ENCODE results near the gene ENSA.

ENSA gene

DNA sequence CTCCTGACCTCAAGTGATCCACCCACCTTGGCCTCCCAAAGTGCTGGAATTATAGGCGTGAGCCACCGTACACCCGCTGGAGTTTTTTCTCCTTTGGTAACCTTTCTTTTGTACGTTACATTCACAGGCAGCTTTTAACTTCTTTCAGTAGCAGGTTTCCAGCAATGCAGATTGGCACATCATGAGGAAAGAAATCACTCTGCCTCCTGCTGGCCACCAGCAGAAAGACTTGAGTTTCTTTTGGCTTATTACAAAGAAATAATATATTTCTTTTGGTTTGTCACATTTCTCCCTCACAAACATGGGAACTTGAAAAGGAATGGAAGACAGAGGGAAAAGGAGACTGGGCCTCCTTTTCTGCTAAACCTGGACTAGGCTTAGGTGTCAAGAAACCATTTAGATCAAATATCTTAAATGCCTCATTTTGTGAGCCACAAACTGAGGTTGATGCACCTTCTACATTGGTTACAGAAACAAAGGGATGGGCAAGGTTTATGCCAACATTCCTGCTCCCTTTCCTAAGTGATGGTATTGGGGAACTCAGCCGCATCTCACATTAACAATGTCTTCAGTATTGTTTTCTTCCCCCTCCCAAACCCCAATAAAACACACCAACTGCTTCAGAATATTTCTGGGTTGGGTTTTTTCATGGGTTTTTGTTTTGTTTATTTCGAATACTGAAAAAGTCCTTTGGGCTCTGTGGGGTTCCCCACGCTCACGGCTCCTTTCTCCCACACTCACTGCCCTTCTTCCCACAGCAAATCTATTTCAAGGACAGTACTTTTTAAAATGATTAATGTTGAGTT lies 7.7 kb downstream of the ENSA start:
- Histone ChIP-seq H2AFZ (no peak overlapping the region), H3K9me3 (ENCODE audit: control insufficient read depth, low read length) (no peaks in the 10 kb centered on the region), H3K9ac (no peak overlapping the region), H3K4me2 (ENCODE audit: low read length) (no peak overlapping the region), H3K27ac (peak overlapping the region; percentile 36), H3K27me3 (ENCODE audit: control insufficient read depth, insufficient read depth, low read length) (no peaks in the 10 kb centered on the region), H3K36me3 (ENCODE audit: control insufficient read depth, insufficient read depth, low read length) (no peaks in the 10 kb centered on the region), H3K4me3 (ENCODE audit: low read depth, low read length) (no peak overlapping the region), H3K79me2 (peaks cover 2% of the 10 kb centered on the region), H3K4me1 (no peaks in the 10 kb centered on the region)
- TF ChIP-seq, protein P1, sequence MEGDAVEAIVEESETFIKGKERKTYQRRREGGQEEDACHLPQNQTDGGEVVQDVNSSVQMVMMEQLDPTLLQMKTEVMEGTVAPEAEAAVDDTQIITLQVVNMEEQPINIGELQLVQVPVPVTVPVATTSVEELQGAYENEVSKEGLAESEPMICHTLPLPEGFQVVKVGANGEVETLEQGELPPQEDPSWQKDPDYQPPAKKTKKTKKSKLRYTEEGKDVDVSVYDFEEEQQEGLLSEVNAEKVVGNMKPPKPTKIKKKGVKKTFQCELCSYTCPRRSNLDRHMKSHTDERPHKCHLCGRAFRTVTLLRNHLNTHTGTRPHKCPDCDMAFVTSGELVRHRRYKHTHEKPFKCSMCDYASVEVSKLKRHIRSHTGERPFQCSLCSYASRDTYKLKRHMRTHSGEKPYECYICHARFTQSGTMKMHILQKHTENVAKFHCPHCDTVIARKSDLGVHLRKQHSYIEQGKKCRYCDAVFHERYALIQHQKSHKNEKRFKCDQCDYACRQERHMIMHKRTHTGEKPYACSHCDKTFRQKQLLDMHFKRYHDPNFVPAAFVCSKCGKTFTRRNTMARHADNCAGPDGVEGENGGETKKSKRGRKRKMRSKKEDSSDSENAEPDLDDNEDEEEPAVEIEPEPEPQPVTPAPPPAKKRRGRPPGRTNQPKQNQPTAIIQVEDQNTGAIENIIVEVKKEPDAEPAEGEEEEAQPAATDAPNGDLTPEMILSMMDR (IDR thresholded peaks at IDR 0.05): peak; percentile 48

- no peak overlapping the region for H2AFZ ChIP-seq
- H3K9ac ChIP-seq: no peak overlapping the region
- no peak overlapping the region for H3K4me3 ChIP-seq (ENCODE audit: low read depth, low read length)
- H3K27me3 ChIP-seq (ENCODE audit: control insufficient read depth, insufficient read depth, low read length): no peaks in the 10 kb centered on the region
- H3K4me1 ChIP-seq: no peaks in the 10 kb centered on the region
- TF ChIP-seq, protein P1 (IDR thresholded peaks at IDR 0.05): no peak
- no peaks in the 10 kb centered on the region for H3K9me3 ChIP-seq (ENCODE audit: control insufficient read depth, low read length)
- H3K27ac ChIP-seq: no peak overlapping the region
- no peaks in the 10 kb centered on the region for H3K36me3 ChIP-seq (ENCODE audit: control insufficient read depth, insufficient read depth, low read length)
- no peak overlapping the region for H3K4me2 ChIP-seq (ENCODE audit: low read length)
- H3K79me2 ChIP-seq: peaks cover 1% of the 10 kb centered on the region
Observed at GRCh38 chr1:150620919-150621318, 8.5 kb downstream of the ENSA start.

- no peaks in the 10 kb centered on the region for H3K36me3 ChIP-seq (ENCODE audit: control insufficient read depth, insufficient read depth, low read length)
- H3K4me2 ChIP-seq (ENCODE audit: low read length): no peak overlapping the region
- TF ChIP-seq, protein P1 (IDR thresholded peaks at IDR 0.05): no peak
- H2AFZ ChIP-seq: no peak overlapping the region
- peak overlapping the region; percentile 13 for H3K27ac ChIP-seq
- H3K79me2 ChIP-seq: no peaks in the 10 kb centered on the region
- no peaks in the 10 kb centered on the region for H3K4me1 ChIP-seq
- H3K9me3 ChIP-seq (ENCODE audit: control insufficient read depth, low read length): no peaks in the 10 kb centered on the region
- no peak overlapping the region for H3K9ac ChIP-seq
- no peaks in the 10 kb centered on the region for H3K27me3 ChIP-seq (ENCODE audit: control insufficient read depth, insufficient read depth, low read length)
- H3K4me3 ChIP-seq (ENCODE audit: low read depth, low read length): no peak overlapping the region
Observed at GRCh38 chr1:150619576-150620509, 9.6 kb downstream of the ENSA start.

- H3K4me2 ChIP-seq (ENCODE audit: low read length): no peak overlapping the region
- H3K36me3 ChIP-seq (ENCODE audit: control insufficient read depth, insufficient read depth, low read length): no peaks in the 10 kb centered on the region
- no peaks in the 10 kb centered on the region for H3K79me2 ChIP-seq
- no peaks in the 10 kb centered on the region for H3K9me3 ChIP-seq (ENCODE audit: control insufficient read depth, low read length)
- TF ChIP-seq, protein P1 (IDR thresholded peaks at IDR 0.05): no peak
- H2AFZ ChIP-seq: no peak overlapping the region
- no peak overlapping the region for H3K27ac ChIP-seq
- H3K4me1 ChIP-seq: no peaks in the 10 kb centered on the region
- no peak overlapping the region for H3K9ac ChIP-seq
- H3K4me3 ChIP-seq (ENCODE audit: low read depth, low read length): no peak overlapping the region
- H3K27me3 ChIP-seq (ENCODE audit: control insufficient read depth, insufficient read depth, low read length): no peaks in the 10 kb centered on the region
Observed at GRCh38 chr1:150615346-150616201, 13.8 kb downstream of the ENSA start.

Measured in parathyroid adenoma (tissue), 2 donors.